GM23338 (cell line): ENCODE results near the gene GPR39. TPM values are rescaled to one million over a fixed set of nuclear protein-coding genes. Genes with fewer than 3 reads are reported as not detected.

Source experiments
- ATAC-seq: fragments of 200-7000 bp; cut with Tn5 transposase; 3 replicates; pipeline ENCODE4 v1.9.1; 2020
- DNase-seq: peaks from one replicate; pipeline ENCODE4 v3.0.0-alpha.2; 2015; ENCODE audit warnings: low spot score
- H2AFZ ChIP-seq: fragments of 200-600 bp; sonication (generic); 2 replicates; pipeline ENCODE4 v1.8.0; 2016; ENCODE audit warnings: antibody characterized with exemption, mild to moderate bottlenecking, moderate library complexity
- H3F3A ChIP-seq: fragments of 200-600 bp; sonication (generic); replicated peaks from 2 replicates; pipeline ENCODE4 v1.8.0; 2017; ENCODE audit warnings: antibody characterized with exemption, mixed run types, low read depth
- H3K27ac ChIP-seq: fragments of 200-600 bp; sonication (generic); 2 replicates; pipeline ENCODE4 v1.6.1; 2016; ENCODE audit warnings: low read depth
- H3K27me3 ChIP-seq: fragments of 200-600 bp; sonication (generic); 2 replicates; pipeline ENCODE4 v1.8.0; 2016; ENCODE audit warnings: mild to moderate bottlenecking, mixed run types, moderate library complexity; ENCODE audit not compliant: insufficient read depth
- H3K36me3 ChIP-seq: fragments of 200-600 bp; sonication (generic); 2 replicates; pipeline ENCODE4 v1.8.0; 2016; ENCODE audit warnings: mild to moderate bottlenecking; ENCODE audit not compliant: insufficient read depth
- H3K4me1 ChIP-seq: fragments of 200-600 bp; sonication (generic); 2 replicates; pipeline ENCODE4 v1.8.0; 2016; ENCODE audit warnings: mild to moderate bottlenecking, moderate library complexity; ENCODE audit not compliant: insufficient read depth
- H3K4me2 ChIP-seq: fragments of 200-600 bp; sonication (generic); 2 replicates; pipeline ENCODE4 v1.7.1; 2017; ENCODE audit warnings: mixed run types
- H3K4me3 ChIP-seq: fragments of 200-600 bp; sonication (generic); 2 replicates; pipeline ENCODE4 v1.6.1; 2016; ENCODE audit warnings: mixed run types
- H3K79me2 ChIP-seq: fragments of 200-600 bp; sonication (generic); replicated peaks from 2 replicates; pipeline ENCODE4 v1.8.0; 2017; ENCODE audit warnings: mild to moderate bottlenecking; ENCODE audit not compliant: insufficient read depth
- H3K9me2 ChIP-seq: fragments of 200-600 bp; sonication (generic); 2 replicates; pipeline ENCODE4 v1.8.0; 2017; ENCODE audit not compliant: insufficient read depth
- H4K20me1 ChIP-seq: fragments of 200-600 bp; sonication (generic); replicated peaks from 2 replicates; pipeline ENCODE4 v1.8.0; 2017; ENCODE audit warnings: mild to moderate bottlenecking; ENCODE audit not compliant: insufficient read depth
- H3K27ac Mint-ChIP-seq: 2 replicates; pipeline ENCODE4 v1.8.0; 2020; ENCODE audit warnings: inconsistent platforms, mild to moderate bottlenecking, moderate library complexity, mixed read lengths
- H3K27me3 Mint-ChIP-seq: 3 replicates; pipeline ENCODE4 v1.8.0; 2022; ENCODE audit warnings: low read depth, mild to moderate bottlenecking, moderate library complexity, mixed read lengths, inconsistent platforms; ENCODE audit not compliant: insufficient read depth, poor library complexity
- H3K36me3 Mint-ChIP-seq: 3 replicates; pipeline ENCODE4 v1.8.0; 2021; ENCODE audit warnings: low read depth, mild to moderate bottlenecking, inconsistent platforms, moderate library complexity, mixed read lengths
- H3K4me1 Mint-ChIP-seq: 3 replicates; pipeline ENCODE4 v1.8.0; 2020; ENCODE audit warnings: mild to moderate bottlenecking, inconsistent platforms, mixed read lengths
- H3K4me3 Mint-ChIP-seq: 3 replicates; pipeline ENCODE4 v1.8.0; 2021; ENCODE audit warnings: moderate library complexity, mild to moderate bottlenecking, inconsistent platforms, mixed read lengths
- H3K9me3 Mint-ChIP-seq: 3 replicates; pipeline ENCODE4 v1.8.0; 2020; ENCODE audit warnings: moderate library complexity, mild to moderate bottlenecking, inconsistent platforms, mixed read lengths
- CREB1 ChIP-seq: fragments of 250-450 bp; sonication (Bioruptor Pico); IDR thresholded peaks from 2 replicates; pipeline ENCODE4 v1.5.0; 2020; ENCODE audit warnings: low read depth, mild to moderate bottlenecking, moderate library complexity
- CTCF ChIP-seq, 2 experiments: fragments of 200-600 bp in 1 of 2; sonication (generic) in 1 of 2; conservative IDR thresholded peaks; 2 replicates each; pipeline versions ENCODE4 v1.5.1 to v1.6.1; 2016 to 2017; ENCODE audit warnings: antibody characterized with exemption in 2 of 2, low read depth in 2 of 2, mild to moderate bottlenecking in 2 of 2, moderate library complexity in 1 of 2
- ETS1 ChIP-seq: IDR thresholded peaks from 2 replicates; pipeline ENCODE4 v1.6.1; 2016; ENCODE audit warnings: antibody characterized with exemption
- EZH2 ChIP-seq: fragments of 200-600 bp; sonication (generic); IDR thresholded peaks from one replicate; pipeline ENCODE4 v1.8.0; 2017; ENCODE audit warnings: antibody characterized with exemption, mild to moderate bottlenecking, low read depth; ENCODE audit not compliant: unreplicated experiment
- EZH2phosphoT487 ChIP-seq: fragments of 200-600 bp; sonication (generic); IDR thresholded peaks from one replicate; pipeline ENCODE4 v1.8.1; 2018; ENCODE audit warnings: antibody characterized with exemption; ENCODE audit not compliant: unreplicated experiment
- JUNB ChIP-seq: IDR thresholded peaks from one replicate; pipeline ENCODE4 v1.6.1; 2016; ENCODE audit warnings: antibody characterized with exemption; ENCODE audit not compliant: unreplicated experiment
- NANOG ChIP-seq: IDR thresholded peaks from 2 replicates; pipeline ENCODE4 v1.6.1; 2016; ENCODE audit warnings: antibody characterized with exemption, borderline replicate concordance
- POLR2AphosphoS5 ChIP-seq: IDR thresholded peaks from 2 replicates; pipeline ENCODE4 v1.6.1; 2016; ENCODE audit warnings: antibody characterized with exemption, low read depth
- REST ChIP-seq: IDR thresholded peaks from one replicate; pipeline ENCODE4 v1.6.1; 2018; ENCODE audit warnings: antibody characterized with exemption; ENCODE audit not compliant: unreplicated experiment
- STAT1 ChIP-seq: IDR thresholded peaks from one replicate; pipeline ENCODE4 v1.6.1; 2016; ENCODE audit warnings: antibody characterized with exemption; ENCODE audit not compliant: unreplicated experiment
- ZNF114 ChIP-seq: fragments of 250-450 bp; sonication (Bioruptor Pico); IDR thresholded peaks from 2 replicates; pipeline ENCODE4 v1.5.0; 2020; ENCODE audit warnings: mild to moderate bottlenecking, moderate library complexity
- ZNF331 ChIP-seq: fragments of 250-450 bp; sonication (Bioruptor Pico); IDR thresholded peaks from 2 replicates; pipeline ENCODE4 v1.5.0; 2020; ENCODE audit warnings: low read depth, mild to moderate bottlenecking, moderate library complexity
- ZNF462 ChIP-seq: fragments of 250-450 bp; sonication (Bioruptor Pico); IDR thresholded peaks from 2 replicates; pipeline ENCODE4 v1.5.0; 2020; ENCODE audit warnings: mild to moderate bottlenecking, moderate library complexity
- polyA plus RNA-seq: library from polyadenylated mRNA; unstranded; fragments of >200 nt; fragmentation: Nextera tagmentation; extraction: Ambion mirVana; gene quantifications from 2 replicates; pipeline ENCODE4 v1.2.1, GENCODE V29; 2016
- total RNA-seq: library from RNA; depleted of rRNA; stranded (reverse); fragments of >200 nt; shearing (Covaris generic); gene quantifications from 2 replicates; pipeline ENCODE4 v1.2.3, GENCODE V29; 2014

Gene GPR39
- total and polyA plus RNA-seq, 2 experiments from 2014 or later: 0.55 to 1.9 TPM

- Mint-ChIP-seq H3K9me3 (no peaks in the 10 kb centered on the region; the same call in 2 of the 3 replicates), H3K27ac (no peak overlapping the region)
- DNase-seq: no peak
Observed at GRCh38 chr2:132641819-132642218, 225.2 kb downstream of the GPR39 start.

More at GRCh38 chr2:132641819-132642218, 225.2 kb downstream of the GPR39 start:
- Histone ChIP-seq H3K9me2 (peaks cover 11% of the 10 kb centered on the region; the same call in 1 of the 2 replicates), H3F3A (no peaks in the 10 kb centered on the region), H3K36me3 (no peaks in the 10 kb centered on the region), H3K4me1 (peaks cover 9% of the 10 kb centered on the region), H4K20me1 (no peaks in the 10 kb centered on the region), H3K4me3 (no peak overlapping the region), H3K27me3 (no peaks in the 10 kb centered on the region), H3K27ac (no peak overlapping the region), H3K79me2 (no peaks in the 10 kb centered on the region), H3K4me2 (no peak overlapping the region), H2AFZ (no peak overlapping the region)
- no peak overlapping the region for H3K4me3 Mint-ChIP-seq
- no peaks in the 10 kb centered on the region for H3K36me3 Mint-ChIP-seq
- H3K27me3 Mint-ChIP-seq: peaks cover 3% of the 10 kb centered on the region
- H3K4me1 Mint-ChIP-seq: peaks cover 35% of the 10 kb centered on the region
- no peak for ATAC-seq
- TF ChIP-seq NANOG: no peak
- no peak for TF ChIP-seq POLR2AphosphoS5
- TF ChIP-seq EZH2phosphoT487: no peak
- no peak for TF ChIP-seq REST
- no peak for TF ChIP-seq EZH2
- no peak for TF ChIP-seq CTCF (conservative IDR thresholded peaks at IDR 0.05; ENCODE audit: low read depth in 2 of 2)
- TF ChIP-seq ZNF114 (CRISPR knock-in tag): no peak
- no peak for TF ChIP-seq ZNF331 (CRISPR knock-in tag)
- TF ChIP-seq STAT1: no peak
- no peak for TF ChIP-seq CREB1 (CRISPR knock-in tag)
- no peak for TF ChIP-seq ETS1
- TF ChIP-seq ZNF462: no peak
- no peak for TF ChIP-seq JUNB
